GM21360 (cell line): Measurements from ENCODE around the gene CMTR1.
A peak's percentile ranks its signal among the peaks of the same experiment; 100 is the strongest.
"Not testable (repeated sequence)": the region's sequence is repeated elsewhere in the genome, so short reads cannot be mapped to it uniquely, and the experiment has no call there.

Source experiments
- ATAC-seq: cut with Tn5 transposase; IDR thresholded peaks from one replicate; pipeline ENCODE4 v1.9.1; 2021; ENCODE audit warnings: mild to moderate bottlenecking, moderate library complexity; ENCODE audit not compliant: unreplicated experiment

The CMTR1 gene

GRCh38 chr6:37432916-37433656 is at the start of gene CMTR1:
CMTR1 (plus strand) TSS chr6:37433221; CDS start chr6:37435630, 2,409 bp downstream.
- peak; percentile 85 for ATAC-seq

DNA sequence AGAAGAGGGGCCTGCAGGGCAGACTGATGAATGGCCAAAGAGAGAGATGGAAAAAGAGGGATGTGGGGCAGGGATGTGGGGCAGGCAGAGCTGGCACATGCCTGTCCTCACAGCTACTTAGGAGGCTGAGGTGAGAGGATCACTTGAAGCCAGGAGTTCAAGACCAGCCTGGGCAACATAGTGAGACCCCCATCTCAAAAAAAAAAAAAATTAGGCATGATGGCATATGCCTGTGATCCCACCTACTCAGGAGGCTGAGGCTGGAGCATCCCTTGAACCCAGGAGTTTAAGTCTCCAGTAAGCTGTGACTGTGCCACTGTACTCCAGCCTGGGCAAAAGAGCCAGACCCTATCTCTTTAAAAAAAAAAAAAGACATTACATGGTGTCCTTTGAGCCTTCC is 44.4 kb upstream of the CMTR1 start:
- no peak for ATAC-seq

- ATAC-seq = no peak
Measured at GRCh38 chr6:37389857-37390256, 43.2 kb upstream of the CMTR1 start.

DNA sequence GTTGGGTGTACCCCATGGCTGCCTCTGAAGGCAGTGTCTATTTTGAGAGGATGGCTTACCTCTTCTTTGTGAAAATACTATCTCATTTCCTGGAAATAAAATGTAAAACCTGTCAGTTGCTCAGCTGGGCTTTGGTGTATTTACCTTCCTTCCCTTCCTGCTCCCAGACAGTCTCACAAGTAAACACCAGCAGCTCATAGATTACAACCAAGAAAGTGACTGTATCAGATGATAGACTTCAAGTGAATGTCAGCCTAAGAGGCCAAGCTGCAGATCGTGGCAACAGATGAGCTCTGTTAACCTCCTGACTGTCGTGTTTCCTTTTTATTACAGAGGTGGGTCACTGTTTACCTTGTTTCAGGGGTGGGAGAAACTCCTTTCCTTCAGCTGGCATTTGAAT is 41.9 kb upstream of the CMTR1 start:
- no peak for ATAC-seq

DNA sequence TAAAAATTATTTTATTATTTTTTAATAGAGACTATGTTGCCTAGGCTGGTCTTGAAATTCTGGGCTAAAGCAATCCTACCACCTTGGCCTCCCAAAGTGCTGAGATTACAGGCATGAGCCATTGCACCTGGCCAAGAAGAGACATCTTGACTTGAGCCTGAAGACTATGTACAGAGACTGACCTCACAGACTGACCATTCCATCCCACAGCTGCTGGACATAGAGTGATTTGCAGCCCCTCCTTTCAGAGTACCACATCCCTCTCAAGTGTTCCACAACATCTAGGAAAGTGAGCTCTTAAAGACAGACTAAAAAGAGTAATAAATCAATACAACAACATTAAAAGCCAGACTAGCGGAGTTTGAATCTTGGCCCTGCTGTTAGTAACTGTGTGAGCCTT is 40.2 kb upstream of the CMTR1 start:
- no peak for ATAC-seq

DNA sequence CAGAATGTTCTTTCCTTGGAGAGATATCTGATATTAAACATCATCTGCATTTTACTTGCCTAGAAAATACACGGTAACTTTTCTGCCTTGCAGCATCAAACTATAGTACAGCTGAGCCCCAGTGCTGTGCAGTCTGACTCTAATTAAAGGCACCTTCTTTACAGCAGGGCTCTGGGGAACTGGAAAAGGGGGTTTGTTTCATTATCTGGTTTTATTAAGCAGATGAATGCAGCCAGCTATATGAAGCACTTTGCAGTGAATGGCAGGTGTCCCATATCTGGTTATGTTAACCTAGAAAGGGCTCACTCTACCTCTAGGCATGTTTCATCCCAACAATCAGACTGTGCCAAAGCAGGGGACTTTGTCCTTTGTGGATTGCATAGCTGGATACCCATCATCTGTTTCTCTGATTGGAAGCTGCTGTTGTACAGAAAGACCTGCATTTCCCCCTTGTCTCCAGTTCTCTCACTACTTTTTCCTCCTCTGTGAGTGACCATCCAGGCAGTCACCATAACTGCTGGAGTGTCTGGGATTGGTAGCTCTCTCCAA is 39.6 kb upstream of the CMTR1 start:
- no peak for ATAC-seq

DNA sequence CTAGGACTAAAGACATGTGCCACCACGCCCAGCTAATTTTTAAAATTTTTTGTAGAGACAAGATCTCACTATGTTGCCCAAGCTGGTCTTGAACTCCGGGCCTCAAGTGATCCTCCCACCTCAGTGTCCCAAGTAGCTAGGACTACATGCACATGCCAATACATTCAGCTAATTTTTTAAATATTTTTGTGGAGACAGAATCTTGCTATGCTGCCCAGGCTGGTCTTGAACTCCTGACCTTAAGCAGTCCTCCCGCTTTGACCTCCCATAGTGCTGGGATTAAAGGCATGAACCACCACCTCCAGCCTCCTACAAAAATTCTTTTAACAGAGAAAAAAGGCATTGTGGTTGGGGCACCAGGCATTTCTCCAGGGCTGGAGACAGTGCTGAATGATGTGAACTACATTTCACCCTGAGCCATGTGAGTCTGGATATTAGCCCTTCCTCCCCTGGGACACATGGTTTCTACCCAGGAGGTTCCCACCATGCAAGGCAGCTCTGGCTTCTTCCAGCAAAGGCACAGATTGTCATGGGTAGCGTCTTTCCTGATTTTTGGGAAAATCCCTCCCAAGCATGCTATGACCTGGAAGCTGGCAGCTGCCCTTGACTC is 36.3 kb upstream of the CMTR1 start:
- no peak for ATAC-seq

GRCh38 chr6:37399131-37399530 is 33.9 kb upstream of the CMTR1 start:
- no peak for ATAC-seq

DNA sequence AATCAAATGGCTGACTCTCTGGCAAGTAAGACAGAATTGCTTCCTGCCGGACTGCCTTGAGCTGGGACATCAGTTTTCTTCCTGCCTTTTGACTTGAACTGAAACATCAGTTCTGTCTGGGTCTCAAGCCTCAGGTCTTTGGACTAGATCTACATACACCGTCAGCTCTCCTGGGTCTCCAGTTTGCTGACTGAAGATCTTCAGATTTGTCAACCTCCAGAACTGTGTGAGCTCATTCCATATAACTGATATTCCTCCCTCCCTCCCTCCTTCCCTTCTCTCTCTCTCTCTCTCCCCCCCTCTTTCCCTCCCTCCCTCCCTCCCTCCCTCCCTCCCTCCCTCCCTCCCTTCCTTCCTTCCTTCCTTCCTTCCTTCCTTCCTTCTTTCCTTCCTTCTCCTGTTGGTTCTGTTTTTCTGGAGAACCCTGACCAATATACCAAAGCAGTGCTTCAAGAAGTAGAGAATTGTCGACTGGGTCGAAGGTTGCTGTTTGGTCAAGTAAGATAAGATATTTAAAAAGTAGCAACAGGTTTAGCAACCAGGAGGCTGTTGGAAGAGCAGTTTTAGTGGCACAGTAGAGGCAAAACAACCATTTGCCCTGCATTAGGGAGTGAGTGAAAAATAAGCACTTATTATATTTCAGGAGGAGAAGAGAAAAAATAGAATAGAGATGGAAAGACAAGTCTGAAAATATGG is 33.1 kb upstream of the CMTR1 start:
- no peak for ATAC-seq

- ATAC-seq = not testable (repeated sequence)
Measured at GRCh38 chr6:37401658-37402057, 31.4 kb upstream of the CMTR1 start.

- ATAC-seq = no peak
Measured at GRCh38 chr6:37406726-37407341, 26.2 kb upstream of the CMTR1 start.

DNA sequence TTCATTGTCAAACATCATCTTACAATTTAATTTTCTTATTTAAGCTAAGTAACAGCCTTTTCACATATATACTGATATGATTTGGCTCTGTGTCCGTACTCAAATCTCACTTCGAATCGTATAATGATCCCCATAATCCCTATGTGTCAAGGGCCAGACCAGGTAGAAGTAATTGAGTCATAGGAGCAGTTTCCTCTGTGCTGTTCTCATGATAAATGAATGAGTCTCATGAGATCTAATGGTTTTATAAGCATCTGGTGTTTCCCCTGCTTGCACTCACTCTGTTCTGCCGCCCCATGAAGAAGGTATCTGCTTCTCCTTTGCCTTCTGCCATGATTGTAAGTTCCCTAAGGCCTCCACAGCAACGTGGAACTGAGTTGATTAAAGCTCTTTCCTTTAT is 25.1 kb upstream of the CMTR1 start:
- no peak for ATAC-seq

GRCh38 chr6:37409501-37409900 is 23.5 kb upstream of the CMTR1 start:
- no peak for ATAC-seq

- ATAC-seq = no peak
Measured at GRCh38 chr6:37417393-37417792, 15.6 kb upstream of the CMTR1 start.

DNA sequence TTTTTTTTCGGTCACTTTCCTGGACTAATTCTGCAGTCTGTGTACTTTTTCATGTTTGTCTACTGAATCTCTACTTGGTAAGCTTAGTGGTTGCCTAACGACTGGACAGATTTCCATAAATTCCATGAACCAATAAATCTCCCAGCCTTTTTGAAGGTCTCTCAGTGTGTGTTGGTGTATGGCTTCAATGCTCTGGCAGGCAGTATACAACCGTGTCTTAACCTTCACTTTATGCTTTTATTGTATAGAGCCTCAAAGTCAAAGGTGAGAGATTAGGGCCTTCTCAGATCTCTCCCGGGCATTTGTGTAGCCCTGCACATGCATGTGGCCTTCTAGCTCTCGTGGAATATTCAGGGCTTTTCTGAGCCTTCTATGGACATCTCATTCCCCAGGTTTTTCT is 14.3 kb upstream of the CMTR1 start:
- no peak for ATAC-seq

GRCh38 chr6:37426058-37426944 is 6.7 kb upstream of the CMTR1 start:
- ATAC-seq = no peak

DNA sequence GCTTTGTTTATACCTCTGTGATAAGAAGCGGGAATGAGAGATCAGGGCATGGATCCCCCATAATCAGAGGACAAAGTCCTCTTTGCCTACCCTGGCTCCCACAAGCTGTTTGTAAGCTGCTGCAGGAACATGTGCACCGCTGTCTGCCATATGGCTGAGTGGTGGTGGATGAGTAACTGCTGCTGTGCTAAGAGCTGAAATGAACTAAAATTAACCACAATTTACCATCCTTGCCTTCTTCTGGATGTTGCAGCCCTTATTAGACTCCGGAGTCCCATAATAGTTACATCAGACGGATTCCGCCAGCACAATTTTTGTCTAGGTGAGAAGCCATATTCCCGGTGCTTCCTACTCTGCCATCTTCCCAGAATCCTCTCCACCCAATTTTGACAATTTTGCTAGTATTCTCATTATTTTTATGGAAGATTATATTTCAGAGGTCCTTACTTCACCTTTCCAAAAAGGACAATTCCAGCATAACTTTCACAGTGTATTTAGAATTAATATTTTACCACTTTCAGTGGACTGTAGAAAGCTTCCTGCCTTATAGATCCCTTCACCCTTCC is 6.0 kb upstream of the CMTR1 start:
- ATAC-seq = no peak

- ATAC-seq = no peak
Measured at GRCh38 chr6:37429352-37429750, 3.7 kb upstream of the CMTR1 start.

DNA sequence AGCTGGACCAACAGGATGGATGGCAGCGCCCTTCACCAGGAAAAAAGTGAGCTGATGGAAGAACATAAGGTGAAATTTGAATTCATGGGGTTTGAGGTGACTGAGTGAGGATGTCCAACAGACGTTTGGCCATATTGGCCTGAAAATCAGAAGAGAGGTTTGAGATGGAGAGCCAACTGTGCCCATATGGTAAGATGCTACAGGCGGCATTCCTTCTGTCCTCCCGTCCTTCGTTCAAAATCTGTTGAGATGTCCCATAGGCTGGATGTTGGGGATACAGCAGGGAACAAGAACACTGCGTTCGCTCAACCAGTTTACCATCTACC is 468 bp upstream of the CMTR1 start:
- no peak for ATAC-seq

DNA sequence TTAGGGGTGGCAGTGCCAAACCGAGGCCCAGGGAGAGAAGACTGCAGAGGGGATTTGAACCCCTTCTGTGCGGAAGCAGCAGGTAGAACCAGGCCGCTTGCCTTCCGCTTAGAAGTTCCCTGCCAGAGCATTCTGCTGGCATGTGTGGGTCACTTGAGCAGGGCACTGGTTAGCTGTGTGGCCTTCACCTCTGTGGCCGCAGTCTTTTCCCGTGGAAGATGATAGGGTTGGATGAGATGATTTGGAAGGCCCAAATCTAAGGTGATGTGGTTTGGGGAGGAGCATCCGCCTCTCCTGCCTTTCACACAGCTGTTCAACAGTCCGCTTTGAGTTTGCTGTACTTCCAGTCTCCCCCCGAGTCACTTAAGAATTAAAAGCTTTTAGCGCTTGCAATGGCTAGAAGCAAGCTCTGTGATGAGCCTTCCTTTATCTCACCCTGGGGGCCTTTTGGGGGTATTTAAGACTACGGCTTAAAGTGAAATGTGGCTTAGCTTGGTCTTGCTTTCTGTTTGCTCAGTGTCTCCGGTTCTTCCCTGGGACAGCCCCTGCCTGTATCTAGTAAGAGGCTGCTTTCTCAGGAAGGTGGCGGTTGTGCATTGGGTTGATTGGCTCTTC is 743 bp downstream of the CMTR1 start:
- peak; percentile 26 for ATAC-seq
